NCI-H748 treated with DMSO at 0.1 percent for 48 hours (cell line): Measurements from ENCODE around the gene DPP6.

Experiments
- DNase-seq: peaks from one replicate; lab custom pipeline; 2025; lab: John Stamatoyannopoulos, UW

The DPP6 gene

GRCh38 chr7:154412105-154412504, 359.9 kb downstream of the DPP6 start:
- DNase-seq = no peak

DNA sequence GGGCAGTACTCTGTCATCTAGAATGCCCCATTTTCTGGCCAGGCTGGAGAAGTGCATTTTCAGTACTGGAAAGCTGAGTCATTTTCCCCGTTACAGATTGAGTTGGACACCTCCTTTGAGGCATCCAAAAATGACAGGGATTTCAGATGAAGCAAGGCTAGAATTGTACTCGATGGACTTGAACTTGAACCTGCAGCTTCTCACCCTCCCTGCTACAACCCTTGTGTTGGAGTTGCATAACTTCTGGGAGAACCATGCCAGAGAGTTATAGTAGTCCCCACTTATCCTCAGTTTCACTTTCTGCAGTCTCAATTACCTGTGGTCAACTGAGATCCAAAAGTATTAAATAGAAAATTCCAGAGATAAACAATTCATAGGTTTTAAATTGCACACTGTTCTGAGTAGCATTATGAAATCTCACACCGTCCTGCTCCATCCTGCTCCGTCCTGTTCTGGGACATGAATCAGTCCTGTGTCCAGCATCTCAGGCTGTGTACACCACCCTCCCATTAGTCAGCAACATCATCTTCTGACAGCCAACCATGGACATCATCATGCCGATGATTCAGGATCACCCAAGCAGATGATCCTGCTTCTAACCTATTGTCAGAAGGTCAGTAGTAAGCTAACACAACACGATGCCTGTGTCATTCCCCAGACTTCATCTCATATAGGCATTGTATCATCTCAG, 363.7 kb downstream of the DPP6 start:
- DNase-seq = no peak

DNA sequence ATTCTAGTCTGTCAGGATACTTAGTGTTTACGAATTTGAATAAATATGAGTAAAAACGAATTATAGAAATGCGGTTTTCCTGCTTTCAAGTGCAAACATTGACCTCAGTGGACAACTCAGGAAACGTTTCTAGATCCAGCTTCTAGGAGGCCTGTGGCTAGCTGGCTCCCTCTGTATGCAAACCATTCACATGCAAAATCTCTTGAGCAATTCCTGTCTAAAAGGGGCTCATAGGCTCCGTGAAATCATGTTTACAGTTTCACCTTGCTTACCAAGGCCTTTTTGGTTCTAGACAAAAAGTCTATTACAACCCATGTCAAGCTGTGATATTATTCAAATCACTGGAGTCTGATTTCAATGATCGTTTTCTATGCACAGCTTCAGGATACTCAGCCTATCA, 364.5 kb downstream of the DPP6 start:
- no peak for DNase-seq

GRCh38 chr7:154419344-154419743, 367.1 kb downstream of the DPP6 start:
- no peak for DNase-seq

DNA sequence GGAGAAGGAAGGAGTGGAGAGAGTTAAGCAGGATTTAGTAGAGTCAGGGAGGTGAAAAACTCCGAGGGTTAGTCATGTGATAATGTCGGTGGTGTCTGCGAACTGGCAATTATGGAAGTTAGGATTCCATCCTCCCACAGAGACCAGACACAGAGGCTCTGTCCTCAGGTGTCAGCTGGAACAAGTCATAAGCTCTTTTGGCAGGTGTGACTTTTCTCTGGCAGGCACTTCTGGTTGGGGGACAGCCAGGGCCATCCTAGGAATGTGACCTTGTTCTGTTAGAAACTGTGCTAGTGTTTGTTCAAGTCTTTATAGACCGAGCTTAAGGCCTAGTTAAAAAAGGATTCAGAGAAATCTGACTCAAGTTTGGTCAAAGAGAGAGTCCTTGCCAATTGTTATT, 371.0 kb downstream of the DPP6 start:
- DNase-seq = no peak

GRCh38 chr7:154424350-154424749, 372.2 kb downstream of the DPP6 start:
- no peak for DNase-seq

GRCh38 chr7:154425271-154425670, 373.1 kb downstream of the DPP6 start:
- no peak for DNase-seq

GRCh38 chr7:154426778-154427177, 374.6 kb downstream of the DPP6 start:
- no peak for DNase-seq

DNA sequence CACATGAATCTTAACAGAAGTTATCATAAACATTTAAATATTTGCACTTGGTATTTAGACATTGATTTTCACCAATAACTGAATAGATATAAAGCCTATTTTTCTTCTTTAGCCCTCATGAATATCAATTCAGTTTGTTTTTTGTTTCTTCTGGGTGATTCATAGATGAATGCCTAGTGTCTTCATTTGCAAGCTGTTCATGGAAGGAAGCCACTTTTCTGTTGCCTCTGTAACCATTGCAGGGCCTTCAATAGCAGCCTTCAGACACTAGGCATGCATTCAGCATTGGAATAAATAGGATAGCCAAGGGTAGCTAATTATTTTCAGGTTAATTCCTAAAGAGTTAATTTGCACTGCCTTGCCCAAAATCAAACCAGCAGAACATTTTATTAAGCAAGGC, 375.3 kb downstream of the DPP6 start:
- DNase-seq = no peak

DNA sequence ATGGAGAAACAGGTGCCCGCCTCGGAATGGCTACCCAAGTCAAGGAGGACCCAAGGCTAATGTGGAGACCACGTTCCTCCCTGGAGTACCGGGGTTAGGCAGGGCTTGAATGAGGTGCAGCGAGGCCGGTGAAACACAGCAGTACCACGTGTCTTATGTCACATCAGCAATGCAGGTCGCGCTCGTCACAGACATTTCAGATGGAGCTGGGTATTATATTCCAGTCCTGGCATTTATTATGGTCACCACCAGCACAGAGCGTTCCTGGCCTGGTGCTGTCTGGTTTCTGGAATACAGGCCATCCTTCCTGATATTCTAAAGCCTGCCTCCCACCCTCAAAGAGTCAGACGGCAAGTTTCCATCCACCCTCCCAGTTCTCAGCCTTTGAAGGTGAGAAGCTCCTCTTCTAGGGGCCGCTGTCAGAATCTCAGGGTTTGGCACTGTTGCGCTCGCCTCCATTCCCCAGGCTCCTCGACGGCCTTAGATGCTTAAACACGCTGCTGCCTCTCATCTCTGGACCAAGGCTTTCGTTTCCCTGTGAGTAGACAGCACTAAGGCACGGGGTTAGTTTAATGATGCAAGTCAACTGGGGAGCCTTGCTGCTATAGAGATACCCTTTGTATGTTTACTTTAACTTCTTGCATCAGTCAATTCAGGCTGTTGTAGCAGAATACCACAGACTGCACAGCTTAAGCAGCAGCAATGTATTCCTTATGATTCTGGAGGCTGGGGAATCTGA, 377.6 kb downstream of the DPP6 start:
- DNase-seq = no peak

DNA sequence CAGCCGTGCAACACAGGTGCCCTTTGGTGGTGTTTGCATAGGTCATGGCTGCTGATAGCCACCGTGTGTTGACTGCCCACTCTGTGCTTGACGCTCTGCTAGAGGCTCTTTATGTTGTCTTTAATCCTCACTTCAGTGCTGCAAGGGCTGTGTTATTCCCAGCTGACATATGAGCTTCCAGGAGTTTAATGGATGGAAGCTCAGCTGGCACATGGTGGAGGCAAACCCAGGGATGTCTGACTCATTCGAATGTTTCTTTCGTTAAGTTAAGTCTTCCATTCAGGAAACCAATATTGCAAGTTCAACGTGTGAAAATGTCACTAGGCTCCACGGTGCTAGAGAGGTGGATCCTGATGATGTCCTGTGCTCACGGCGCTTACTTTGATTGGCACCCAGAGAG, 378.4 kb downstream of the DPP6 start:
- no peak for DNase-seq

DNA sequence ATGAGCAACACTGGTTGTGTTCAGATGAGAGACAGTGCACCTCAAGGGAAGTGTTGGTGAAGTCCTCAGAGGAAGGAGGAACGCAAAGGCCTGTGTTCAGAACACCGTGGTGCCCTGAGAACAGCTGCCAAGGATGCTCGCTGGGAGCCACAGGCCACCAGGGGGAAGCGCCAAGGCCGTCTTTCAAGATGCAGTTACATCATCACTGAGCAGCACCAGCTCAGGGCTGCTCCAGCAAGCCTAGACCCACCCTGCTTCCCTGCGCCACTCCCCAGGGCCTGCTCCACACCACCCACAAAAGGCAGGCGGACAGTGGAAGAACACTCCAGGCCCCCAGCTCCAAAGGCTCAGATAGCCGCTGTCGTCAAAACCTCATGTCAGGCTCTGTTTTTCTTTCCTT, 378.8 kb downstream of the DPP6 start:
- DNase-seq = no peak

- DNase-seq = no peak
Measured at GRCh38 chr7:154433632-154434598, 381.7 kb downstream of the DPP6 start.

GRCh38 chr7:154436560-154436959, 384.4 kb downstream of the DPP6 start:
- no peak for DNase-seq

DNA sequence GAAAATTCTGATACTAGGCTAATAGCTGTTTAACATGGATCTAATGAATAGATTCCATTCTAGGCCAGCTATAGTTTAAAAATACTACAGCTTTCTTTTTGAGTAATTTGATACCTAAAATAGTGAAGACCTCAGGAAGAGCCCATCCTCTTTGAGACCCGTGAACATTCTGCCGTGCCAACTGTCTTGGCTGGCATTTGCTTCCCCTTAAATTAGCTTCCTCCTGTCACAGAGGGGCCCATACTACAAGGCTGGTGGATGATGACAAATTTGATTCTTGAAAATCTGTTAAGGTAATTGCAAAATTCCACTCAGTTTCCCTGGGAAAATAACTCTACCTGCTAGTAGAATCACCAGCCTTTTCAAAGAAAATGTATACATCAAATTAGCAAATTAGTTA, 385.0 kb downstream of the DPP6 start:
- DNase-seq = no peak

- no peak for DNase-seq
Measured at GRCh38 chr7:154438571-154439367, 386.6 kb downstream of the DPP6 start.

GRCh38 chr7:154440058-154440457, 387.9 kb downstream of the DPP6 start:
- DNase-seq = no peak

DNA sequence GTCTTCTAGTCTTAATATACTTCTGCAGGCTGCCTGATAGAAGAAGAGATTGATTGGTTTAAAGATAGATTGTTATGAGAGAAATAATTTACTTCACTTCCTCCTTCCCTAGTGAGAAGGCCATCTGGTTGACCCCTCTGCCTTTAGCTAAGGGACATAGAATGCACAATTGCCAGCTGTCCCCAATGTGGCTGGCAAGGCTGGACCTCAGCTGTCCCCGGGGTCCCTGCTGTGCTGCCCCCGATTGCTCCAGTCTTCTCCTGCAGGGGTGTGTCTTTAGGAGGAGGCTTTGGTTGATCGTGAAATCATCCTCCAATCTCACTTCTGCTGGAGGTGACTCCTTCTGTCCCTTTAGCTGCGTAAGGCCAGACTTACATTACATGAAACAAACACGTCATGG, 388.5 kb downstream of the DPP6 start:
- DNase-seq = no peak

DNA sequence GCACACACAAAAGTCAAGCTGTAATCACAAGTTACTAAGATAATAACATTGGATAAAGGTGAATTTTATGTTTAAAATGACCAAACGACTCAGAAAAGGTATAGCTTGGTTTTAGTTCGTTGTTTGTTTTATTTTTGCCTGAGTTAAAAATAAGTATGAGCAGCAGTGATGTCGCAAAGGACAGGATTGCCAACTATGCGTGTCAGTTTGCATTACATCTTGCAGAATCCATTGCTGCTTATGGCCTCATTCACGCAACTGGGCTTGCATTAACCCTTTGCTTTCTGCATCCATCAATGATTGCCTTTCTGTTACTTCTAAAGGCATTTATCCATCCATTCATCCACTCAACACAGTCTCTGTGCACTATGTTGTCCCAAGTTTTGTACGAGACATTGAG, 389.6 kb downstream of the DPP6 start:
- no peak for DNase-seq

DNA sequence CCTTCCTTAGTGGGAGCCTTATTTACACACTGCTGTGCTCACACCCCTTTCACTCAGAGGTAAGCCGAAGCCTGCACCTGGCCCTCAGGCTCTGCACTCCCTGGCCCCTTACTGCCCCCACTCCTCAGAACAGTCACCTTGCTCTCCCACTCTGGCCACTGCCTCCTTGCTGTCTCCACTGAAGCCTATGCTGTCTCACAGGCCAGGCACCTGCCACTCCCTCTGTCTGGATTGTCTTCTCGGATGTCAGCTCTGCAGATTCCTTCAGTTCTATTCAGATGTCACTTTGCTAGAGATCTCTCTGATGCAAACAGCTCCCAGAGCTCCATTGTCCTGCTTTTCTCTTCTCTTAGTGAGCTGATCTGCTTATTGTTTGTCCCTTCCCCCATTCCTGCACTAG, 390.7 kb downstream of the DPP6 start:
- DNase-seq = no peak

GRCh38 chr7:154450451-154450850, 398.3 kb downstream of the DPP6 start:
- no peak for DNase-seq
